HL-60 (cell line): ENCODE results near the gene TNFSF10.

Experiments
- CTCF ChIP-seq: IDR thresholded peaks from one replicate; pipeline ENCODE4 v1.5.1; 2011; ENCODE audit warnings: low read length, control low read depth, inconsistent platforms; ENCODE audit not compliant: insufficient read depth
- POLR2AphosphoS5 ChIP-seq: IDR thresholded peaks from 2 replicates; pipeline ENCODE4 v1.6.1; 2012; ENCODE audit warnings: low read depth
- TF ChIP-seq, protein P1 (sequence below): IDR thresholded peaks from 2 replicates; pipeline ENCODE4 v1.6.1; 2012; ENCODE audit warnings: low read depth; ENCODE audit not compliant: insufficient replicate concordance

- TF ChIP-seq CTCF: no peak
- TF ChIP-seq, protein P1, sequence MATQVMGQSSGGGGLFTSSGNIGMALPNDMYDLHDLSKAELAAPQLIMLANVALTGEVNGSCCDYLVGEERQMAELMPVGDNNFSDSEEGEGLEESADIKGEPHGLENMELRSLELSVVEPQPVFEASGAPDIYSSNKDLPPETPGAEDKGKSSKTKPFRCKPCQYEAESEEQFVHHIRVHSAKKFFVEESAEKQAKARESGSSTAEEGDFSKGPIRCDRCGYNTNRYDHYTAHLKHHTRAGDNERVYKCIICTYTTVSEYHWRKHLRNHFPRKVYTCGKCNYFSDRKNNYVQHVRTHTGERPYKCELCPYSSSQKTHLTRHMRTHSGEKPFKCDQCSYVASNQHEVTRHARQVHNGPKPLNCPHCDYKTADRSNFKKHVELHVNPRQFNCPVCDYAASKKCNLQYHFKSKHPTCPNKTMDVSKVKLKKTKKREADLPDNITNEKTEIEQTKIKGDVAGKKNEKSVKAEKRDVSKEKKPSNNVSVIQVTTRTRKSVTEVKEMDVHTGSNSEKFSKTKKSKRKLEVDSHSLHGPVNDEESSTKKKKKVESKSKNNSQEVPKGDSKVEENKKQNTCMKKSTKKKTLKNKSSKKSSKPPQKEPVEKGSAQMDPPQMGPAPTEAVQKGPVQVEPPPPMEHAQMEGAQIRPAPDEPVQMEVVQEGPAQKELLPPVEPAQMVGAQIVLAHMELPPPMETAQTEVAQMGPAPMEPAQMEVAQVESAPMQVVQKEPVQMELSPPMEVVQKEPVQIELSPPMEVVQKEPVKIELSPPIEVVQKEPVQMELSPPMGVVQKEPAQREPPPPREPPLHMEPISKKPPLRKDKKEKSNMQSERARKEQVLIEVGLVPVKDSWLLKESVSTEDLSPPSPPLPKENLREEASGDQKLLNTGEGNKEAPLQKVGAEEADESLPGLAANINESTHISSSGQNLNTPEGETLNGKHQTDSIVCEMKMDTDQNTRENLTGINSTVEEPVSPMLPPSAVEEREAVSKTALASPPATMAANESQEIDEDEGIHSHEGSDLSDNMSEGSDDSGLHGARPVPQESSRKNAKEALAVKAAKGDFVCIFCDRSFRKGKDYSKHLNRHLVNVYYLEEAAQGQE: no peak
- no peak for TF ChIP-seq POLR2AphosphoS5
These were observed 38.8 kb upstream of the TNFSF10 start for GRCh38 chr3:172561897-172562640.
